ENCODE data around the gene CAMK2A.

- no peak for TF ChIP-seq CTCF (IDR thresholded peaks at IDR 0.05)
- no peak for TF ChIP-seq EP300 (IDR thresholded peaks at IDR 0.05)
- TF ChIP-seq POLR2AphosphoS5 (IDR thresholded peaks at IDR 0.05), result no peak
- no peak for TF ChIP-seq POLR2A (IDR thresholded peaks at IDR 0.05)
Observed at GRCh38 chr5:150274811-150275210, 14.8 kb downstream of the CAMK2A start.

All from gastroesophageal sphincter (tissue), 3 donors.